Measurements from ENCODE around the gene FUT3. TPM values are rescaled to one million over a fixed set of nuclear protein-coding genes. Genes with fewer than 3 reads are reported as not detected.
A peak's percentile ranks its signal among the peaks of the same experiment; 100 is the strongest.

Gene FUT3
- total and polyA plus RNA-seq, 9 of the 15 experiments (the other 6 are each of a cell fraction or from before 2014, with no cell fraction given), result 0.09 TPM; not detected in 8

DNA sequence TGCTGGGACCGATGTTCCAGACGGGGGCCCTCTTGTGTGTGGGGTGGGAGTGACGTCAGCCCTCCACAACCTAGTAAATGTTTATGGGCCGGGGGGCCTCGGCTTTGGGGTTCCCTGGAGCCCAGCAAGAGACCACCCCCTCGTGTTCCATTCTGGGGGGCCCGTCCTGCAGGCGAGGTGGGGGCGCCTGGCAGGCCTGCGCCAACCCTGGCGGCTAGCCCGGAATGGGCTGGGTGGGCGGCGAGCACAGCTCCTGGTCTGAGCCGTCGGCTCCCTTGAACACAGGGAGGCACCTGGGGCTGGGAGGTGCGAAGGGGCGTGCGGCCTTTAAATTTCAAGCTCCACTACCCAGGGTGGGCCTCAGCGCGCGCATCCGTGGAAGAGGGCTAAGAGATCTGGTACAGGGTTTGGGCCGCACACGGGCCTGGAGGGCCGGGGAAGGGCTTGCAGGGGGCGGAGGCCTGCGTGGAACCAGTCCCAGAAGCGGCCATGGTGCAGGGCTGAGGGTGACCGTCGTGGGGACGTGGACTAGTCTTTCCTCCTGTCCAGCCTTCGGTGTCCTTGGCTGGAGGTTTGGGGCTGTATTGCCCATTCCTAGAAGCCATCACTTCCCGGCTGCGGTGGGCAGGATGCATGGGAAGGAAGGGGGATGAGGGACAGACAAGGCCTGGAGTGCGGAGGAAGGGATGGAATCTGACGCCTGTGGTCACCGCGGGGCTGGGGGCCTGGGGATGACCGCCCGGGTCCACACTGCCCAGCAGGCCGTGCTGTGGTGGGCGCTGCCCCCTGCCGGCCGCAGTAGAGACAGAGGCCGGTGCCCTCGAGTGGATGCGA is 40.9 kb upstream of the FUT3 start (continued):
- TF ChIP-seq, protein P1, sequence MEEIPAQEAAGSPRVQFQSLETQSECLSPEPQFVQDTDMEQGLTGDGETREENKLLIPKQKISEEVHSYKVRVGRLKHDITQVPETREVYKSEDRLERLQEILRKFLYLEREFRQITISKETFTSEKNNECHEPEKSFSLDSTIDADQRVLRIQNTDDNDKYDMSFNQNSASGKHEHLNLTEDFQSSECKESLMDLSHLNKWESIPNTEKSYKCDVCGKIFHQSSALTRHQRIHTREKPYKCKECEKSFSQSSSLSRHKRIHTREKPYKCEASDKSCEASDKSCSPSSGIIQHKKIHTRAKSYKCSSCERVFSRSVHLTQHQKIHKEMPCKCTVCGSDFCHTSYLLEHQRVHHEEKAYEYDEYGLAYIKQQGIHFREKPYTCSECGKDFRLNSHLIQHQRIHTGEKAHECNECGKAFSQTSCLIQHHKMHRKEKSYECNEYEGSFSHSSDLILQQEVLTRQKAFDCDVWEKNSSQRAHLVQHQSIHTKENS (CRISPR knock-in tag; IDR thresholded peaks at IDR 0.05), result no peak
- TF ChIP-seq ZC3H4 (CRISPR knock-in tag; IDR thresholded peaks at IDR 0.05; ENCODE audit: borderline replicate concordance), result peak; percentile 44; the same call in 1 of the 2 replicates
- TF ChIP-seq ZFP1 (CRISPR knock-in tag; IDR thresholded peaks at IDR 0.05), result no peak
- 0 out of 2 replicates have a peak, but pooled peaks have one; percentile 26 for TF ChIP-seq ZSCAN29 (IDR thresholded peaks at IDR 0.05)
- peak; percentile 83 for TF ChIP-seq POLR2G (IDR thresholded peaks at IDR 0.05; ENCODE audit: low read depth, low read length)
- TF ChIP-seq ZFX (CRISPR knock-in tag; IDR thresholded peaks at IDR 0.05), result no peak
- TF ChIP-seq PRMT5 (CRISPR knock-in tag; IDR thresholded peaks at IDR 0.05), result no peak
- TF ChIP-seq, protein P2, sequence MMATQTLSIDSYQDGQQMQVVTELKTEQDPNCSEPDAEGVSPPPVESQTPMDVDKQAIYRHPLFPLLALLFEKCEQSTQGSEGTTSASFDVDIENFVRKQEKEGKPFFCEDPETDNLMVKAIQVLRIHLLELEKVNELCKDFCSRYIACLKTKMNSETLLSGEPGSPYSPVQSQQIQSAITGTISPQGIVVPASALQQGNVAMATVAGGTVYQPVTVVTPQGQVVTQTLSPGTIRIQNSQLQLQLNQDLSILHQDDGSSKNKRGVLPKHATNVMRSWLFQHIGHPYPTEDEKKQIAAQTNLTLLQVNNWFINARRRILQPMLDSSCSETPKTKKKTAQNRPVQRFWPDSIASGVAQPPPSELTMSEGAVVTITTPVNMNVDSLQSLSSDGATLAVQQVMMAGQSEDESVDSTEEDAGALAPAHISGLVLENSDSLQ (IDR thresholded peaks at IDR 0.05), result no peak
- no peak for TF ChIP-seq NFXL1 (CRISPR knock-in tag; IDR thresholded peaks at IDR 0.05)
- TF ChIP-seq RAD21 (CRISPR knock-in tag; conservative IDR thresholded peaks at IDR 0.05 in 1 of 2, IDR thresholded peaks at IDR 0.05 in 1 of 2), result peak; percentile 56 to 68
- peak; percentile 65 for TF ChIP-seq POLR2A (conservative IDR thresholded peaks at IDR 0.05)
- TF ChIP-seq, protein P3, sequence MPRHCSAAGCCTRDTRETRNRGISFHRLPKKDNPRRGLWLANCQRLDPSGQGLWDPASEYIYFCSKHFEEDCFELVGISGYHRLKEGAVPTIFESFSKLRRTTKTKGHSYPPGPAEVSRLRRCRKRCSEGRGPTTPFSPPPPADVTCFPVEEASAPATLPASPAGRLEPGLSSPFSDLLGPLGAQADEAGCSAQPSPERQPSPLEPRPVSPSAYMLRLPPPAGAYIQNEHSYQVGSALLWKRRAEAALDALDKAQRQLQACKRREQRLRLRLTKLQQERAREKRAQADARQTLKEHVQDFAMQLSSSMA (CRISPR knock-in tag; IDR thresholded peaks at IDR 0.05), result no peak
- peak; percentile 42 for TF ChIP-seq HMGN3 (IDR thresholded peaks at IDR 0.05; ENCODE audit: borderline replicate concordance, extremely low read depth, insufficient read length, low read depth, low read length)
- TF ChIP-seq ZNF263 (CRISPR knock-in tag; IDR thresholded peaks at IDR 0.05; ENCODE audit: borderline replicate concordance), result peak; percentile 76; the same call in 1 of the 2 replicates

Data from K562 (cell line).